ENCODE measurements around the gene CR2.

The CR2 gene

GRCh38 chr1:207462535-207462934 lies 8.4 kb downstream of the CR2 start:
- no peak for DNase-seq (ENCODE audit: low read depth)
- no peak for TF ChIP-seq CTCF (IDR thresholded peaks at IDR 0.05; ENCODE audit: insufficient read depth, low read depth, low read length, missing control alignments)
- no peak overlapping the region for H3K4me3 ChIP-seq (ENCODE audit: low read length)

GRCh38 chr1:207463021-207463420 lies 8.9 kb downstream of the CR2 start:
- H3K4me3 ChIP-seq (ENCODE audit: low read length), result no peak overlapping the region
- TF ChIP-seq CTCF (IDR thresholded peaks at IDR 0.05; ENCODE audit: insufficient read depth, low read depth, low read length, missing control alignments), result no peak
- DNase-seq (ENCODE audit: low read depth), result peak; percentile 3

GRCh38 chr1:207463571-207463970 lies 9.4 kb downstream of the CR2 start:
- no peak for DNase-seq (ENCODE audit: low read depth)
- H3K4me3 ChIP-seq (ENCODE audit: low read length), result no peak overlapping the region
- no peak for TF ChIP-seq CTCF (IDR thresholded peaks at IDR 0.05; ENCODE audit: insufficient read depth, low read depth, low read length, missing control alignments)

GRCh38 chr1:207470927-207471326 lies 16.8 kb downstream of the CR2 start:
- no peak for DNase-seq (ENCODE audit: low read depth)
- TF ChIP-seq CTCF (IDR thresholded peaks at IDR 0.05; ENCODE audit: insufficient read depth, low read depth, low read length, missing control alignments), result no peak
- H3K4me3 ChIP-seq (ENCODE audit: low read length), result no peak overlapping the region

GRCh38 chr1:207474210-207474609 lies 20.1 kb downstream of the CR2 start:
- no peak overlapping the region for H3K4me3 ChIP-seq (ENCODE audit: low read length)
- TF ChIP-seq CTCF (IDR thresholded peaks at IDR 0.05; ENCODE audit: insufficient read depth, low read depth, low read length, missing control alignments), result no peak
- no peak for DNase-seq (ENCODE audit: low read depth)

GRCh38 chr1:207486198-207486597 lies 32.1 kb downstream of the CR2 start:
- H3K4me3 ChIP-seq (ENCODE audit: low read length), result no peak overlapping the region
- no peak for DNase-seq (ENCODE audit: low read depth)
- no peak for TF ChIP-seq CTCF (IDR thresholded peaks at IDR 0.05; ENCODE audit: insufficient read depth, low read depth, low read length, missing control alignments)

- TF ChIP-seq CTCF (IDR thresholded peaks at IDR 0.05; ENCODE audit: insufficient read depth, low read depth, low read length, missing control alignments), result no peak
- DNase-seq (ENCODE audit: low read depth), result no peak
- H3K4me3 ChIP-seq (ENCODE audit: low read length), result no peak overlapping the region
These were observed 33.5 kb downstream of the CR2 start for GRCh38 chr1:207487636-207488035.
